GM12878 (cell line): ENCODE measurements around the gene CLN3. TPM values are rescaled to one million over a fixed set of nuclear protein-coding genes. Genes with fewer than 3 reads are reported as not detected.
"Not testable (repeated sequence)": the region's sequence is repeated elsewhere in the genome, so short reads cannot be mapped to it uniquely, and the experiment has no call there.

ENCODE experiments used
- ATAC-seq: fragments of 200-7000 bp; cut with Tn5 transposase; 3 replicates; pipeline ENCODE4 v1.9.1; 2020; ENCODE audit warnings: mild to moderate bottlenecking, moderate library complexity
- BruUV-seq: library from RNA; stranded (reverse); fragments of 400-500 nt; replicated peaks from 2 replicates; lab custom pipeline; 2021; lab: Mats Ljungman, UMichigan
- CTCF ChIA-PET: fragments of 300-600 bp; sonication (Branson Sonifier 250); formaldehyde crosslinking; extraction: SDS; loops from one replicate; lab custom pipeline; 2021; ENCODE audit warnings: inconsistent platforms; lab: Yijun Ruan, JAX
- POLR2A ChIA-PET: fragments of 350-600 bp; formaldehyde crosslinking; extraction: SDS; loops from one replicate; lab custom pipeline; 2021; ENCODE audit warnings: inconsistent platforms; lab: Charles Lee
- RAD21 ChIA-PET: fragments of 300-600 bp; sonication (Branson Sonifier 250); formaldehyde crosslinking; loops from one replicate; lab custom pipeline; 2023; ENCODE audit warnings: antibody characterized with exemption; ENCODE audit not compliant: unreplicated experiment; lab: Charles Lee
- SMC1A ChIA-PET: fragments of 300-600 bp; sonication (Branson Sonifier 250); formaldehyde crosslinking; loops from one replicate; lab custom pipeline; 2023; ENCODE audit not compliant: unreplicated experiment, uncharacterized antibody; lab: Charles Lee
- DNase-seq: peaks from one replicate; pipeline ENCODE4 v3.0.0-alpha.2; 2011; ENCODE audit warnings: low read depth, low spot score
- FAIRE-seq: peaks from 3 replicates; lab custom pipeline; 2011; peaks lifted over from hg19 to GRCh38; lab: Jason Lieb, UNC
- H2AFZ ChIP-seq: 2 replicates; pipeline ENCODE4 v1.6.0; 2011; ENCODE audit warnings: low read depth, low read length, control low read depth; ENCODE audit not compliant: control insufficient read depth
- H3K27ac ChIP-seq: 2 replicates; pipeline ENCODE4 v1.5.1; 2011; ENCODE audit warnings: control low read depth; ENCODE audit not compliant: control insufficient read depth, insufficient read depth
- H3K27me3 ChIP-seq, 2 experiments: replicated peaks in 1 of 2; 2 replicates each; pipeline versions ENCODE4 v1.6.0 to v1.6.1; 2011; ENCODE audit warnings: low read length in 1 of 2; ENCODE audit not compliant: control insufficient read depth in 2 of 2, insufficient read depth in 2 of 2
- H3K36me3 ChIP-seq, 2 experiments: 2 replicates each; pipeline ENCODE4 v1.5.1; 2011; ENCODE audit warnings: low read length in 1 of 2; ENCODE audit not compliant: control insufficient read depth in 2 of 2, insufficient read depth in 2 of 2
- H3K4me1 ChIP-seq: 2 replicates; pipeline ENCODE4 v1.6.1; 2011; ENCODE audit warnings: mild to moderate bottlenecking, low read length, moderate library complexity, mixed read lengths; ENCODE audit not compliant: control insufficient read depth, insufficient read depth
- H3K4me2 ChIP-seq: 2 replicates; pipeline ENCODE4 v1.6.0; 2011; ENCODE audit warnings: control low read depth; ENCODE audit not compliant: control insufficient read depth, insufficient read depth
- H3K4me3 ChIP-seq: fragments of 200-600 bp; sonication (generic); 2 replicates; pipeline ENCODE4 v1.5.1; 2016
- H3K79me2 ChIP-seq: 2 replicates; pipeline ENCODE4 v1.6.0; 2011; ENCODE audit warnings: low read length; ENCODE audit not compliant: control insufficient read depth, insufficient read depth
- H3K9ac ChIP-seq: 2 replicates; pipeline ENCODE4 v1.8.0; 2011; ENCODE audit warnings: low read length, control low read depth, mixed read lengths; ENCODE audit not compliant: control insufficient read depth, insufficient read depth
- H3K9me3 ChIP-seq: replicated peaks from 3 replicates; pipeline ENCODE4 v1.5.1; 2011; ENCODE audit warnings: mild to moderate bottlenecking, low read length; ENCODE audit not compliant: control insufficient read depth, insufficient read depth
- H4K20me1 ChIP-seq: 2 replicates; pipeline ENCODE4 v1.6.0; 2011; ENCODE audit not compliant: control insufficient read depth, insufficient read depth
- WGBS: methylation state at CpG from one replicate; pipeline ENCODE4 v1.1.6; 2016; ENCODE audit warnings: low lambda C conversion rate; ENCODE audit not compliant: insufficient replicate concordance, insufficient coverage; ENCODE audit errors: missing lambda C conversion rate; 5-methylcytosine and 5-hydroxymethylcytosine counted together
- in situ Hi-C: fragments of 300-500 bp; cut with MboI; formaldehyde crosslinking; loops from 9 replicates; pipeline ENCODE4 v1.14.3; 2018; ENCODE audit warnings: mixed read lengths
- intact Hi-C: fragments of 100-400 bp; cut with micrococcal nuclease; formaldehyde crosslinking; loops from one replicate; pipeline ENCODE4 v1.14.2; 2022; ENCODE audit not compliant: unreplicated experiment
- polyA plus RNA-seq, 11 experiments: library from polyadenylated mRNA; depleted of rRNA in 4 of 11; unstranded in 6 of 11; stranded (reverse) in 5 of 11; fragments of >200 nt; fragmentation: Nextera tagmentation in 4 of 11; fragmentation: Illumina TruSeq in 1 of 11; extraction: Ambion mirVana in 4 of 11; extraction: Trizol in 1 of 11; gene quantifications; 1 replicate in 1 of 11; 2 replicates in 10 of 11; pipeline versions ENCODE4 v1.2.1 to v1.2.3, GENCODE V29; 2011 to 2016; ENCODE audit warnings: inconsistent platforms in 2 of 11, missing spikeins in 2 of 11, low read depth in 1 of 11
- total RNA-seq, 4 experiments: library from RNA; depleted of rRNA in 3 of 4; stranded (reverse); fragments of >200 nt in 3 of 4; fragmentation: Illumina TruSeq in 1 of 4; extraction: Trizol in 1 of 4; gene quantifications; 2 replicates each; pipeline versions ENCODE4 v1.2.1 to v1.2.3, GENCODE V29; 2013 to 2021

CLN3 gene
- total and polyA plus RNA-seq, 10 of the 15 experiments (the other 5 are each of a cell fraction or from before 2014, with no cell fraction given), result 2.3 to 25.0 (median 16.6) TPM

DNA sequence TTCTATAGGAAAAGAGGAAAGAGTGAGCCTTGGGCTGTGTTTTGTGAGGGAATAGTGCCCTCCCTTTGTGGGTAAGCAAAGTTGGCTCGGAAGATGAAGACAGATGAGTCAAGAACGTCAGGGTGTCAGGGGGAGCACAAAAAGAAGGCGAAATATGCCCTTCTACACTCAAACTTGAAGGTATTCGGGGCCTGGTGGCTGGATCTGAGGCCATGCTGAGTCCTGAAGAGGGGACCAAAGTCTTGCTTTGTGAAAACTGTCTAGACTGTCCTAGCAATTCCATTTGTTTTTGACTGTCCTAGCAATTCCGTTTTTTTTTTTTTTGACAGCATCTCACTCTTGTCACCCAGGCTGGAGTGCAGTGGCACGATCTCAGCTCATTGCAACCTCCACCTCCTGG lies 53.0 kb downstream of the CLN3 start:
- H3K9me3 ChIP-seq, H3K4me1 ChIP-seq, in situ Hi-C loops, SMC1A ChIA-PET, H3K4me3 ChIP-seq, H3K4me2 ChIP-seq, POLR2A ChIA-PET, RAD21 ChIA-PET, H3K9ac ChIP-seq, H4K20me1 ChIP-seq, H3K27ac ChIP-seq, H3K79me2 ChIP-seq, intact Hi-C loops, BruUV-seq, DNase-seq, CTCF ChIA-PET, H3K27me3 ChIP-seq, H3K36me3 ChIP-seq, H2AFZ ChIP-seq, FAIRE-seq: not testable (repeated sequence)
- 39% methylated on average over 2 of the region's 6 CpGs for WGBS
- ATAC-seq, result peak; percentile 22; the same call in 1 of the 3 replicates

DNA sequence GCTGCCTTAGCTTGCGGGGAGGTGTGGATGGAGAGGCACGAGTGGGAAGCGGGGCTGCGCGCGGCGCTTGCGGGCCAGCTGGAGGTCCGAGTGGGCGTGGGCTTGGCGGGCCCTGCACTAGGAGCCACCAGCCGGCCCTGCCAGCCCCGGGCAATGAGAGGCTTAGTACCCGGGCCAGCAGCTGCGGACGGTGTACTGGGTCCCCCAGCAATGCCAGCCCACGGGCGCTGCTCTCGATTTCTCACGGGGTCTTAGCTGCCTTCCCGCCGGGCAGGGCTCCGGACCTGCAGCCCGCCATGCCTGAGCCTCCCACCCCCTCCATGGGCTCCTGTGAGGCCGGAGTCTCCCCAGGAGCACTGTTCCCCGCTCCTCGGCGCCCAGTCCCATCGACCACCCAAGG lies 56.5 kb downstream of the CLN3 start:
- POLR2A ChIA-PET, H3K9me3 ChIP-seq: not testable (repeated sequence)

More for the DNA sequence above, 56.5 kb downstream of the CLN3 start:
- RAD21 ChIA-PET, H4K20me1 ChIP-seq, CTCF ChIA-PET, ATAC-seq, H3K4me3 ChIP-seq, H3K27ac ChIP-seq, intact Hi-C loops, H2AFZ ChIP-seq, H3K4me1 ChIP-seq, DNase-seq, SMC1A ChIA-PET, H3K36me3 ChIP-seq, H3K27me3 ChIP-seq, H3K9ac ChIP-seq, in situ Hi-C loops, H3K79me2 ChIP-seq, BruUV-seq, H3K4me2 ChIP-seq, FAIRE-seq: not testable (repeated sequence)
- 76% methylated on average over 8 of the region's 29 CpGs for WGBS

Other genes with a start within 250 kb of the CLN3 start
Only the 7 nearest of the 12 such genes appear.
- gene EIF3CL, start 88.2 kb downstream of the CLN3 start, total RNA-seq (2014; rRNA removed), result 70.2 and 93.6 TPM in 2 replicates
- 50.1 and 52.6 TPM in 2 replicates for gene EIF3CL, start 88.2 kb downstream of the CLN3 start, total RNA-seq (2014; rRNA removed; fragmentation: Illumina TruSeq; extraction: Trizol)
- gene EIF3CL, start 88.2 kb downstream of the CLN3 start, total RNA-seq (2021), result 60.0 and 63.7 TPM in 2 replicates
- gene EIF3CL, start 88.2 kb downstream of the CLN3 start, polyA plus RNA-seq (2011; rRNA removed), result 31.1 and 67.2 TPM in 2 replicates
- gene EIF3CL, start 88.2 kb downstream of the CLN3 start, polyA plus RNA-seq (2014; fragmentation: Illumina TruSeq; extraction: Trizol), result 17.3 and 66.1 TPM in 2 replicates
- gene EIF3CL, start 88.2 kb downstream of the CLN3 start, polyA plus RNA-seq (2014; fragmentation: Nextera tagmentation; extraction: Ambion mirVana), result 1 to 10 TPM; 2.7 to 8.3 TPM
- 70.3 and 81.2 TPM in 2 replicates for gene EIF3CL, start 88.2 kb downstream of the CLN3 start, polyA plus RNA-seq (2014; rRNA removed)
- 1 to 10 TPM in 1 of 2 experiments, not detected in 1; 1.7 TPM for gene EIF3CL, start 88.2 kb downstream of the CLN3 start, polyA plus RNA-seq (2016; fragmentation: Nextera tagmentation; extraction: Ambion mirVana)
- not detected in 2 replicates for gene NPIPB7, start 19.7 kb downstream of the CLN3 start, total RNA-seq (2014; rRNA removed)
- not detected in 2 replicates for gene NPIPB7, start 19.7 kb downstream of the CLN3 start, total RNA-seq (2014; rRNA removed; fragmentation: Illumina TruSeq; extraction: Trizol)
- not detected in 2 replicates for gene NPIPB7, start 19.7 kb downstream of the CLN3 start, total RNA-seq (2021)
- gene NPIPB7, start 19.7 kb downstream of the CLN3 start, polyA plus RNA-seq (2011; rRNA removed), result 0.04 TPM in 1 of 2 replicates, not detected in the other
- gene NPIPB7, start 19.7 kb downstream of the CLN3 start, polyA plus RNA-seq (2014; fragmentation: Illumina TruSeq; extraction: Trizol), result not detected in 2 replicates
- gene NPIPB7, start 19.7 kb downstream of the CLN3 start, polyA plus RNA-seq (2014; fragmentation: Nextera tagmentation; extraction: Ambion mirVana), result under 1 TPM in 1 of 2 experiments, not detected in 1; 0.05 TPM
- gene NPIPB7, start 19.7 kb downstream of the CLN3 start, polyA plus RNA-seq (2014; rRNA removed), result 0.09 TPM in 1 of 2 replicates, not detected in the other
- gene NPIPB7, start 19.7 kb downstream of the CLN3 start, polyA plus RNA-seq (2016; fragmentation: Nextera tagmentation; extraction: Ambion mirVana), result not detected
- gene APOBR, start 2.6 kb upstream of the CLN3 start, total RNA-seq (2014; rRNA removed), result 0.65 and 0.73 TPM in 2 replicates
- 0.32 and 0.54 TPM in 2 replicates for gene APOBR, start 2.6 kb upstream of the CLN3 start, total RNA-seq (2014; rRNA removed; fragmentation: Illumina TruSeq; extraction: Trizol)
- gene APOBR, start 2.6 kb upstream of the CLN3 start, total RNA-seq (2021), result 2.4 and 2.5 TPM in 2 replicates
- gene APOBR, start 2.6 kb upstream of the CLN3 start, polyA plus RNA-seq (2011; rRNA removed), result 0.06 and 0.15 TPM in 2 replicates
- 0.19 and 2.0 TPM in 2 replicates for gene APOBR, start 2.6 kb upstream of the CLN3 start, polyA plus RNA-seq (2014; fragmentation: Illumina TruSeq; extraction: Trizol)
- under 1 TPM in 1 of 2 experiments, not detected in 1; 0.09 TPM for gene APOBR, start 2.6 kb upstream of the CLN3 start, polyA plus RNA-seq (2014; fragmentation: Nextera tagmentation; extraction: Ambion mirVana)
- 2.2 and 3.1 TPM in 2 replicates for gene APOBR, start 2.6 kb upstream of the CLN3 start, polyA plus RNA-seq (2014; rRNA removed)
- under 1 TPM; 0.04 to 0.25 TPM for gene APOBR, start 2.6 kb upstream of the CLN3 start, polyA plus RNA-seq (2016; fragmentation: Nextera tagmentation; extraction: Ambion mirVana)
- 0.38 and 1.2 TPM in 2 replicates for gene IL27, start 14.8 kb upstream of the CLN3 start, total RNA-seq (2014; rRNA removed)
- 0.27 and 0.28 TPM in 2 replicates for gene IL27, start 14.8 kb upstream of the CLN3 start, total RNA-seq (2014; rRNA removed; fragmentation: Illumina TruSeq; extraction: Trizol)
- 0.32 and 0.49 TPM in 2 replicates for gene IL27, start 14.8 kb upstream of the CLN3 start, total RNA-seq (2021)
- gene IL27, start 14.8 kb upstream of the CLN3 start, polyA plus RNA-seq (2011; rRNA removed), result 0.07 TPM in 1 of 2 replicates, not detected in the other
- 0.34 TPM in 1 of 2 replicates, not detected in the other for gene IL27, start 14.8 kb upstream of the CLN3 start, polyA plus RNA-seq (2014; fragmentation: Illumina TruSeq; extraction: Trizol)
- under 1 TPM in 1 of 2 experiments, not detected in 1; 0.24 TPM for gene IL27, start 14.8 kb upstream of the CLN3 start, polyA plus RNA-seq (2014; fragmentation: Nextera tagmentation; extraction: Ambion mirVana)
- 0.23 and 1.1 TPM in 2 replicates for gene IL27, start 14.8 kb upstream of the CLN3 start, polyA plus RNA-seq (2014; rRNA removed)
- gene IL27, start 14.8 kb upstream of the CLN3 start, polyA plus RNA-seq (2016; fragmentation: Nextera tagmentation; extraction: Ambion mirVana), result 1 to 10 TPM in 1 of 2 experiments, under 1 TPM in 1; 0.95 to 2.4 TPM
- 0.06 TPM in 1 of 2 replicates, not detected in the other for gene NUPR1, start 46.9 kb upstream of the CLN3 start, total RNA-seq (2014; rRNA removed)
- gene NUPR1, start 46.9 kb upstream of the CLN3 start, total RNA-seq (2014; rRNA removed; fragmentation: Illumina TruSeq; extraction: Trizol), result 0.04 TPM in 1 of 2 replicates, not detected in the other
- 0.28 and 0.88 TPM in 2 replicates for gene NUPR1, start 46.9 kb upstream of the CLN3 start, total RNA-seq (2021)
- 0.26 TPM in 1 of 2 replicates, not detected in the other for gene NUPR1, start 46.9 kb upstream of the CLN3 start, polyA plus RNA-seq (2011; rRNA removed)
- 0.09 TPM in 1 of 2 replicates, not detected in the other for gene NUPR1, start 46.9 kb upstream of the CLN3 start, polyA plus RNA-seq (2014; fragmentation: Illumina TruSeq; extraction: Trizol)
- gene NUPR1, start 46.9 kb upstream of the CLN3 start, polyA plus RNA-seq (2014; fragmentation: Nextera tagmentation; extraction: Ambion mirVana), result not detected
- 0.03 and 0.08 TPM in 2 replicates for gene NUPR1, start 46.9 kb upstream of the CLN3 start, polyA plus RNA-seq (2014; rRNA removed)
- gene NUPR1, start 46.9 kb upstream of the CLN3 start, polyA plus RNA-seq (2016; fragmentation: Nextera tagmentation; extraction: Ambion mirVana), result under 1 TPM; 0.43 to 0.78 TPM
- gene SGF29, start 61.8 kb upstream of the CLN3 start, total RNA-seq (2014; rRNA removed), result 15.7 and 18.1 TPM in 2 replicates
- 14.0 and 15.4 TPM in 2 replicates for gene SGF29, start 61.8 kb upstream of the CLN3 start, total RNA-seq (2014; rRNA removed; fragmentation: Illumina TruSeq; extraction: Trizol)
- gene SGF29, start 61.8 kb upstream of the CLN3 start, total RNA-seq (2021), result 18.4 and 20.1 TPM in 2 replicates
- 0.82 and 2.2 TPM in 2 replicates for gene SGF29, start 61.8 kb upstream of the CLN3 start, polyA plus RNA-seq (2011; rRNA removed)
- 4.7 and 9.3 TPM in 2 replicates for gene SGF29, start 61.8 kb upstream of the CLN3 start, polyA plus RNA-seq (2014; fragmentation: Illumina TruSeq; extraction: Trizol)
- gene SGF29, start 61.8 kb upstream of the CLN3 start, polyA plus RNA-seq (2014; fragmentation: Nextera tagmentation; extraction: Ambion mirVana), result 1 to 10 TPM; 4.3 to 7.1 TPM
- 10.7 and 12.3 TPM in 2 replicates for gene SGF29, start 61.8 kb upstream of the CLN3 start, polyA plus RNA-seq (2014; rRNA removed)
- 10 to 100 TPM; 15.4 to 17.2 TPM for gene SGF29, start 61.8 kb upstream of the CLN3 start, polyA plus RNA-seq (2016; fragmentation: Nextera tagmentation; extraction: Ambion mirVana)
- gene SULT1A2, start 105.0 kb upstream of the CLN3 start, total RNA-seq (2014; rRNA removed), result 0.06 TPM in 1 of 2 replicates, not detected in the other
- gene SULT1A2, start 105.0 kb upstream of the CLN3 start, total RNA-seq (2014; rRNA removed; fragmentation: Illumina TruSeq; extraction: Trizol), result not detected in 2 replicates
- gene SULT1A2, start 105.0 kb upstream of the CLN3 start, total RNA-seq (2021), result 0.16 TPM in 1 of 2 replicates, not detected in the other
- not detected in 2 replicates for gene SULT1A2, start 105.0 kb upstream of the CLN3 start, polyA plus RNA-seq (2011; rRNA removed)
- gene SULT1A2, start 105.0 kb upstream of the CLN3 start, polyA plus RNA-seq (2014; fragmentation: Illumina TruSeq; extraction: Trizol), result 0.07 TPM in 1 of 2 replicates, not detected in the other
- gene SULT1A2, start 105.0 kb upstream of the CLN3 start, polyA plus RNA-seq (2014; fragmentation: Nextera tagmentation; extraction: Ambion mirVana), result under 1 TPM in 1 of 2 experiments, not detected in 1; 0.39 TPM
- gene SULT1A2, start 105.0 kb upstream of the CLN3 start, polyA plus RNA-seq (2014; rRNA removed), result 0.06 TPM in 1 of 2 replicates, not detected in the other
- gene SULT1A2, start 105.0 kb upstream of the CLN3 start, polyA plus RNA-seq (2016; fragmentation: Nextera tagmentation; extraction: Ambion mirVana), result not detected